ENCODE results near the gene HYI.

Gene HYI

GRCh38 chr1:43444151-43444828, 9.4 kb downstream of the HYI start:
- FAIRE-seq = no peak

GRCh38 chr1:43443197-43443946, 10.4 kb downstream of the HYI start:
- FAIRE-seq = no peak

- FAIRE-seq = no peak
Measured at GRCh38 chr1:43442756-43443155, 11.0 kb downstream of the HYI start.

GRCh38 chr1:43441894-43442637, 11.7 kb downstream of the HYI start:
- no peak for FAIRE-seq

- no peak for FAIRE-seq
Measured at GRCh38 chr1:43441166-43441893, 12.4 kb downstream of the HYI start.

GRCh38 chr1:43440358-43440757, 13.4 kb downstream of the HYI start:
- FAIRE-seq = no peak

- FAIRE-seq = no peak
Measured at GRCh38 chr1:43439781-43440180, 13.9 kb downstream of the HYI start.

GRCh38 chr1:43438953-43439581, 14.7 kb downstream of the HYI start:
- no peak for FAIRE-seq

GRCh38 chr1:43438576-43438952, 15.2 kb downstream of the HYI start:
- FAIRE-seq = no peak

- no peak for FAIRE-seq
Measured at GRCh38 chr1:43438006-43438405, 15.7 kb downstream of the HYI start.

GRCh38 chr1:43437031-43437973, 16.4 kb downstream of the HYI start:
- no peak for FAIRE-seq

GRCh38 chr1:43436371-43436770, 17.4 kb downstream of the HYI start:
- no peak for FAIRE-seq

- FAIRE-seq = no peak
Measured at GRCh38 chr1:43435146-43436145, 18.3 kb downstream of the HYI start.

- FAIRE-seq = no peak
Measured at GRCh38 chr1:43434256-43434655, 19.5 kb downstream of the HYI start.

GRCh38 chr1:43432907-43433306, 20.8 kb downstream of the HYI start:
- FAIRE-seq = no peak

- no peak for FAIRE-seq
Measured at GRCh38 chr1:43432171-43432860, 21.4 kb downstream of the HYI start.

GRCh38 chr1:43431676-43432075, 22.1 kb downstream of the HYI start:
- FAIRE-seq = no peak

- FAIRE-seq = no peak
Measured at GRCh38 chr1:43430831-43431230, 22.9 kb downstream of the HYI start.

GRCh38 chr1:43427941-43428340, 25.8 kb downstream of the HYI start:
- FAIRE-seq = no peak

Data from endometrium (tissue), 2 donors.